ENCODE results near the gene CEACAM21. TPM values are rescaled to one million over a fixed set of nuclear protein-coding genes. Genes with fewer than 3 reads are reported as not detected.

The CEACAM21 gene
- total RNA-seq, 6 experiments from 2014 or later: 0.49 to 1.4 (median 1.2) TPM; not detected in 1

DNA sequence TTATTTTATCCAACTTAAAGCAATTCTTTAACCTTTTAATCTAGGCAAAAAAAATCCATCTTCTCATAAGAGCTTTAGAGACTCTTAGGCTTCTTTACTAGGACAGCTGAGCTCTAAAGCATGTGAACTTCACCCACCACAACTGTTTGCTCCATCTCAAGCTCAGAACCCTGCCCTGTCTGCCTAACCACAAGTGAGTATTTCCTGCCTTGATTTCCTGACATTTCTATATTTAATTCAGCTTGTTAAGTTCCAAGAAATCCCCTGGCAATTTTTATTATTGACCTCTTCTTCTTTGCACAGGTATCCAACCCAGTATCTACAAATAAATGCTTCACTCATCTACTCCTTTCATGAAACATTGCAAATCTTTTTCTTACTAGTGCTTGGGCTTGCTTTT, 21.1 kb upstream of the CEACAM21 start:
- Histone ChIP-seq H3K27me3 (no peaks in the 10 kb centered on the region), H3K9me3 (no peaks in the 10 kb centered on the region), H3K4me1 (no peaks in the 10 kb centered on the region), H3K27ac (no peak overlapping the region), H3K4me3 (no peak overlapping the region), H3K36me3 (no peaks in the 10 kb centered on the region)
- DNase-seq (no peak), ATAC-seq (peak in 2 of 4 donors; percentile 45 to 51)
- no peak for TF ChIP-seq POLR2A (IDR thresholded peaks at IDR 0.05)
- TF ChIP-seq CTCF (IDR thresholded peaks at IDR 0.05): no peak
- intact Hi-C loops (cut with DNase I): no loop called here

GRCh38 chr19:41555748-41556147, 20.2 kb upstream of the CEACAM21 start:
- TF ChIP-seq CTCF (IDR thresholded peaks at IDR 0.05): no peak
- TF ChIP-seq POLR2A (IDR thresholded peaks at IDR 0.05): no peak
- no peaks in the 10 kb centered on the region for H3K27me3 ChIP-seq
- intact Hi-C loops (cut with DNase I): no loop called here
- H3K9me3 ChIP-seq: no peaks in the 10 kb centered on the region
- no peaks in the 10 kb centered on the region for H3K36me3 ChIP-seq
- DNase-seq (no peak), ATAC-seq (no peak)
- WGBS (ENCODE audit: insufficient coverage, low coverage, low lambda C conversion rate, missing lambda C conversion rate): 0% methylated on average over 2 of the region's 3 CpGs
- H3K4me1 ChIP-seq: no peaks in the 10 kb centered on the region
- H3K27ac ChIP-seq: no peak overlapping the region
- H3K4me3 ChIP-seq: no peak overlapping the region

DNA sequence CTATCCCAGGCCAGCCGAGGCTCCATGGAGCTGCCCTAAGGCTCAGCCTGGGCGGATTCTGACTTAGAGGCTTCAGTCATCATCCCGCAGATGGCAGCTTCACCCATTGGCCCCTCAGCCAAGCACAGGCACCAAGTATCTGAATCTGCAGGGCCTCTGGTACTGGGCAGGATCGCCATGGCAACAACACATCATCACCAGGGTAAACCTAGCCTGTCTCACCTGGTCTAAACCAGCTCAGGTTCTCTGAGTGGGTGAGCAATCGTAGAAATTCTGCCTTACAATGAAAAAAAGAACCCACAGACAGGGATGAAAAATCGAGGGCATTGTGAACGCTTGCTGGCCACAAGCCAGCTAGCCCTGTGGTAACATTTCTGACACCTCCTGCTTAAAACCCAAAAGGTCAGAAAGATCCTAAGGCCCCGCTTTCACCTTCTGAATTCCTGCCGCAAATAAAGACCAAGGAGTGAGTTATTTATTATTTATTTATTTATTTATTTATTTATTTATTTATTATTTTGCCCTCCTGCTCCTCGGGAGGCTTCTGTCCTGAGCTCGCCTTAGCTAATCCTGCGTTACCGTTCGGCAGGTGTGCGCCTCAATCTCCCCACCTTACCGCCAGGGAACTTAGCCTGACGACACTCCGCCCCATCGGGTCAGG, 12.0 kb upstream of the CEACAM21 start:
- H3K27ac ChIP-seq: no peak overlapping the region
- WGBS (ENCODE audit: insufficient coverage, low coverage, low lambda C conversion rate, missing lambda C conversion rate): 23% methylated on average over 11 of the region's 19 CpGs
- no peak for TF ChIP-seq POLR2A (IDR thresholded peaks at IDR 0.05)
- H3K4me3 ChIP-seq: no peak overlapping the region
- no peaks in the 10 kb centered on the region for H3K36me3 ChIP-seq
- no peak for DNase-seq
- H3K27me3 ChIP-seq: peaks cover 0 to 15% of the 10 kb centered on the region in 2 donors
- ATAC-seq: peak in 1 of 4 donors; percentile 20
- intact Hi-C loops (cut with DNase I): loop anchor here in 1 of 2 donors (10.0 kb wide), 1 partner anchor 109 kb away; no protein-coding TSS in a partner anchor
- H3K4me1 ChIP-seq: no peaks in the 10 kb centered on the region
- no peaks in the 10 kb centered on the region for H3K9me3 ChIP-seq

DNA sequence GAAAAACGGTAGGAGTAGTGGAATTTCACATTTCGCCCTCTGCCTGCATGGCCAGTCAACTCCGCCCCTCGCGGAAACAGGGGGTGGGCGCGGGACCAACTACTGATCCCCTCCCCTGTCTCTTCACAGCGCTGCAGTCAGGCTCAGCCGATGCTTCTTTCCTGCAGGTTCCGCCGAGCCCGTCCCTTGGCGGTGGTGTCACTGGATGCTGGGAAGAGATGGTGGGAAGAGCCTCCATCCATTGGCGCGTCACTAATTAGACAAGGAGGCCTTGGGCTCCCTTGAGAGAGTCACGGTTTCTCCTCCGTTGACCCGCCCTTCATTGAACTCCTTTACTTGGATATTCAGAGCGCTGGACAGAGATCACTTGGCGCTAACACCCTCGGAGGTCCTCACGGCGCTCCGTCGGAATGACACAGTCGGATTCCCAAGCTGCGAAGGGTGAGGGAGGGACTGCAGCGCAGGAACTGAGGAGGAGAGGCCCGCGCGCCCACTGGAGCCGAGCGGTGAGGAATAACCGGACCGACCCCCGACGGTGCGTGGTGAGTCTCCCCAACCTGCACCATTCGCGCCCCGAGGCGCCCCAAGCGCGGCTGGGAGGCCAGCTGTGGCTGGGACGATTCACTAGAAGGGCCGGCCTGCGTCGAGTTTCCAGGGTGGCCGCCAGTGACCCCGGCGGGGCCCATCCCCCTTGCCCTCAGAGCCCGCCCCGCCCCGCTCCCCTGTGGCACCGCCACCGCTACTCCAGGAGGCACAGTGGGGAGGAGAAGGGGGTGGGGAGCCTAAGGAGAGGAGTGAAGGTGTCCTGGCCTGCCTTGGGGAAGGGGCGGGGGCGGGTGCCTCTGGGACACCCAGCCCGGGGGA, 11.2 kb upstream of the CEACAM21 start:
- Histone ChIP-seq H3K27me3 (peaks cover 0 to 15% of the 10 kb centered on the region in 2 donors), H3K36me3 (no peaks in the 10 kb centered on the region), H3K4me1 (no peaks in the 10 kb centered on the region), H3K9me3 (no peaks in the 10 kb centered on the region), H3K27ac (no peak overlapping the region), H3K4me3 (no peak overlapping the region)
- TF ChIP-seq CTCF (IDR thresholded peaks at IDR 0.05) (no peak), POLR2A (IDR thresholded peaks at IDR 0.05) (no peak)
- ATAC-seq (peak in 3 of 4 donors; percentile 17 to 35 (median 32)), DNase-seq (no peak)
- intact Hi-C loops (cut with DNase I): loop anchor here in 1 of 2 donors (10.0 kb wide), 1 partner anchor 110 kb away; no protein-coding TSS in a partner anchor
- WGBS (ENCODE audit: insufficient coverage, low coverage, low lambda C conversion rate, missing lambda C conversion rate): 10% methylated on average over 17 of the region's 59 CpGs

GRCh38 chr19:41565379-41565720, 10.6 kb upstream of the CEACAM21 start:
- no peak overlapping the region for H3K4me3 ChIP-seq
- no peaks in the 10 kb centered on the region for H3K36me3 ChIP-seq
- H3K4me1 ChIP-seq: no peaks in the 10 kb centered on the region
- H3K27ac ChIP-seq: no peak overlapping the region
- intact Hi-C loops (cut with DNase I): loop anchor here in 1 of 2 donors (10.0 kb wide), 1 partner anchor 111 kb away; no protein-coding TSS in a partner anchor
- WGBS (ENCODE audit: insufficient coverage, low coverage, low lambda C conversion rate, missing lambda C conversion rate): 34% methylated on average over 8 of the region's 9 CpGs
- H3K9me3 ChIP-seq: no peaks in the 10 kb centered on the region
- peaks cover 0 to 15% of the 10 kb centered on the region in 2 donors for H3K27me3 ChIP-seq
- ATAC-seq (no peak), DNase-seq (no peak)
- TF ChIP-seq CTCF (IDR thresholded peaks at IDR 0.05) (no peak), POLR2A (IDR thresholded peaks at IDR 0.05) (no peak)
